WTC11 (cell line): Measurements from ENCODE around the gene FRMD8.

Experiments
- CTCF ChIP-seq: fragments of 200-600 bp; IDR thresholded peaks from 2 replicates; pipeline ENCODE4 v1.8.0; 2022; ENCODE audit warnings: antibody characterized with exemption
- GABPB1 ChIP-seq: sonication (generic); formaldehyde crosslinking; IDR thresholded peaks from 2 replicates; pipeline ENCODE4 v1.8.1; 2023; ENCODE audit warnings: mild to moderate bottlenecking, missing genetic modification reagents
- NR1H2 ChIP-seq: sonication (generic); formaldehyde crosslinking; IDR thresholded peaks from 2 replicates; pipeline ENCODE4 v1.9.0; 2021; ENCODE audit warnings: mild to moderate bottlenecking, moderate library complexity, missing genetic modification reagents
- STAT6 ChIP-seq: sonication (generic); formaldehyde crosslinking; conservative IDR thresholded peaks from 2 replicates; pipeline ENCODE4 v1.8.1; 2023; ENCODE audit warnings: mild to moderate bottlenecking, low read depth, missing genetic modification reagents, moderate library complexity
- ZSCAN18 ChIP-seq: fragments of 250-450 bp; sonication (Bioruptor Pico); IDR thresholded peaks from 2 replicates; pipeline ENCODE4 v2.1.2; 2022; ENCODE audit warnings: mild to moderate bottlenecking, moderate library complexity
- TF ChIP-seq, protein P1 (sequence below): sonication (generic); formaldehyde crosslinking; IDR thresholded peaks from 2 replicates; pipeline ENCODE4 v1.8.1; 2022; ENCODE audit warnings: mild to moderate bottlenecking, moderate library complexity, missing genetic modification reagents
- TF ChIP-seq, protein P2 (sequence below): sonication (generic); formaldehyde crosslinking; IDR thresholded peaks from 2 replicates; pipeline ENCODE4 v1.8.1; 2023; ENCODE audit warnings: mild to moderate bottlenecking, moderate library complexity, missing genetic modification reagents

DNA sequence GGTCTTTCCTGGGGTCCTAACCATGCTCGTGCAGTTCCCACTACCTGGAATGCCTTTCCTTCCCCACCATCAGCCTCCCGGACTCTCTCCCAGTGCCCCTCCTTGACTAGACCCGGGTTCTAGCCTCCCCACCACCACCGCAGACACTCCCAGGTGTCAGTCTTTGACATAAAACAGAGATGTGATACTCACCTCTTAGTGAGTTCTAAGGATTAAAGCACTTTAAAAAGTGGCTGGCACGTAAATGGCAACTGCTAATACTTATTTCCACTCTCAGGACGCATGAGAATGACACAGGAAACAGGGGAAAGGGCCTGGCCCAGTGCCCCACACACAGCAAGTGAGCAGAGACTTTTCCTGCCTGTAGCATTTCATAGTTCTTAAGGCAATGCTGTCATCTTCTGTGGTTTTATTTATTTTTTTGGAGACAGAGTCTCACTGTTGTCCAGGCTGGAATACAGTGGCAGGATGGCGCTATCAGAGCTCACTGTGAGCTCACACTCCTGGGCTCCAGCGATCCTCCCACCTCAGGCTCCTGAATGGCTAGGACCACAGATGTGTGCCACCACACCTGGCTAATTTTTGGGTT lies 2.0 kb upstream of the FRMD8 start:
- TF ChIP-seq CTCF: no peak
- TF ChIP-seq STAT6: no peak
- no peak for TF ChIP-seq GABPB1 (CRISPR knock-in tag)
- TF ChIP-seq, protein P1, sequence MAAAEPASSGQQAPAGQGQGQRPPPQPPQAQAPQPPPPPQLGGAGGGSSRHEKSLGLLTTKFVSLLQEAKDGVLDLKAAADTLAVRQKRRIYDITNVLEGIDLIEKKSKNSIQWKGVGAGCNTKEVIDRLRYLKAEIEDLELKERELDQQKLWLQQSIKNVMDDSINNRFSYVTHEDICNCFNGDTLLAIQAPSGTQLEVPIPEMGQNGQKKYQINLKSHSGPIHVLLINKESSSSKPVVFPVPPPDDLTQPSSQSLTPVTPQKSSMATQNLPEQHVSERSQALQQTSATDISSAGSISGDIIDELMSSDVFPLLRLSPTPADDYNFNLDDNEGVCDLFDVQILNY (CRISPR knock-in tag): no peak
- no peak for TF ChIP-seq NR1H2 (CRISPR knock-in tag)
- TF ChIP-seq, protein P2, sequence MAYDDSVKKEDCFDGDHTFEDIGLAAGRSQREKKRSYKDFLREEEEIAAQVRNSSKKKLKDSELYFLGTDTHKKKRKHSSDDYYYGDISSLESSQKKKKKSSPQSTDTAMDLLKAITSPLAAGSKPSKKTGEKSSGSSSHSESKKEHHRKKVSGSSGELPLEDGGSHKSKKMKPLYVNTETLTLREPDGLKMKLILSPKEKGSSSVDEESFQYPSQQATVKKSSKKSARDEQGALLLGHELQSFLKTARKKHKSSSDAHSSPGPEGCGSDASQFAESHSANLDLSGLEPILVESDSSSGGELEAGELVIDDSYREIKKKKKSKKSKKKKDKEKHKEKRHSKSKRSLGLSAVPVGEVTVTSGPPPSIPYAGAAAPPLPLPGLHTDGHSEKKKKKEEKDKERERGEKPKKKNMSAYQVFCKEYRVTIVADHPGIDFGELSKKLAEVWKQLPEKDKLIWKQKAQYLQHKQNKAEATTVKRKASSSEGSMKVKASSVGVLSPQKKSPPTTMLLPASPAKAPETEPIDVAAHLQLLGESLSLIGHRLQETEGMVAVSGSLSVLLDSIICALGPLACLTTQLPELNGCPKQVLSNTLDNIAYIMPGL: no peak
- TF ChIP-seq ZSCAN18 (CRISPR knock-in tag): no peak
